Adrenal gland (tissue), 5 donors: Measurements from ENCODE around the gene GPD1.

ENCODE experiments used
- POLR2A ChIP-seq, 2 donors: fragments of 450-650 bp; IDR thresholded peaks; one replicate each; pipeline ENCODE4 v1.6.1; 2017; ENCODE audit warnings: antibody characterized with exemption in 2 of 2, mild to moderate bottlenecking in 2 of 2, moderate library complexity in 1 of 2
- TF ChIP-seq, protein P1 (sequence below), 6 experiments: fragments of 450-650 bp in 4 of 6; fragments of 200-600 bp in 2 of 6; sonication (generic) in 1 of 6; IDR thresholded peaks; 1 replicate in 5 of 6; 2 replicates in 1 of 6; pipeline versions ENCODE4 v1.5.1 to v1.8.0; 2016 to 2021; ENCODE audit warnings: antibody characterized with exemption in 6 of 6, mild to moderate bottlenecking in 2 of 6, moderate library complexity in 1 of 6
- donor health status: DM: no; HTN: no; CAD: no.

DNA sequence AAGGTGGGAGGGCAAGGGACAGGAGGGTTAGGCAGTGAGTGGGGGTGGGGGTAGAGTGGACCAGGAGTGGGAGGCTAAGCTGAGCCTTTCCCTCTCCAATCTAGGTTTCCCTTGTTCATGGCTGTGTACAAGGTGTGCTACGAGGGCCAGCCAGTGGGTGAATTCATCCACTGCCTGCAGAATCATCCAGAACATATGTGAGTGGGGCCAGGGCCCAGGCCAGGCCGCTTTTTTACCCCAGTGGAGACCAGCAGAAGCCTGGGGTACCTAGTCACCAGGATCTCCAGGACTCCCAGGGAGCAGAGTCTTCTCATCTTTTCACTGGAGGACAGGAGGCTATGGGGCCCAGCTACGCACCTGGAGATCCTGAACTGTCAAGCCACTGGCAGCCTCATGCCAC is 5.5 kb downstream of the GPD1 start:
- TF ChIP-seq, protein P1, sequence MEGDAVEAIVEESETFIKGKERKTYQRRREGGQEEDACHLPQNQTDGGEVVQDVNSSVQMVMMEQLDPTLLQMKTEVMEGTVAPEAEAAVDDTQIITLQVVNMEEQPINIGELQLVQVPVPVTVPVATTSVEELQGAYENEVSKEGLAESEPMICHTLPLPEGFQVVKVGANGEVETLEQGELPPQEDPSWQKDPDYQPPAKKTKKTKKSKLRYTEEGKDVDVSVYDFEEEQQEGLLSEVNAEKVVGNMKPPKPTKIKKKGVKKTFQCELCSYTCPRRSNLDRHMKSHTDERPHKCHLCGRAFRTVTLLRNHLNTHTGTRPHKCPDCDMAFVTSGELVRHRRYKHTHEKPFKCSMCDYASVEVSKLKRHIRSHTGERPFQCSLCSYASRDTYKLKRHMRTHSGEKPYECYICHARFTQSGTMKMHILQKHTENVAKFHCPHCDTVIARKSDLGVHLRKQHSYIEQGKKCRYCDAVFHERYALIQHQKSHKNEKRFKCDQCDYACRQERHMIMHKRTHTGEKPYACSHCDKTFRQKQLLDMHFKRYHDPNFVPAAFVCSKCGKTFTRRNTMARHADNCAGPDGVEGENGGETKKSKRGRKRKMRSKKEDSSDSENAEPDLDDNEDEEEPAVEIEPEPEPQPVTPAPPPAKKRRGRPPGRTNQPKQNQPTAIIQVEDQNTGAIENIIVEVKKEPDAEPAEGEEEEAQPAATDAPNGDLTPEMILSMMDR (IDR thresholded peaks at IDR 0.05): no peak
- TF ChIP-seq POLR2A (IDR thresholded peaks at IDR 0.05): no peak
